DND-41 (cell line): ENCODE results near the gene TBC1D22A.

Experiments used
- ATAC-seq: fragments of 200-7000 bp; cut with Tn5 transposase; 3 replicates; pipeline ENCODE4 v1.9.1; 2021; ENCODE audit warnings: low read depth; ENCODE audit not compliant: insufficient read depth
- DNase-seq: peaks from one replicate; pipeline ENCODE4 v3.0.0-alpha.2; 2020
- H2AFZ ChIP-seq: 2 replicates; pipeline ENCODE4 v1.6.0; 2012; ENCODE audit warnings: low read depth, low read length
- H3K27ac ChIP-seq: 2 replicates; pipeline ENCODE4 v1.5.1; 2012; ENCODE audit warnings: low read length, inconsistent platforms
- H3K27me3 ChIP-seq: fragments of 200-600 bp; sonication (generic); 2 replicates; pipeline ENCODE4 v1.6.0; 2012; ENCODE audit warnings: low read length, mild to moderate bottlenecking, inconsistent platforms; ENCODE audit not compliant: insufficient read depth, poor library complexity
- H3K36me3 ChIP-seq: 2 replicates; pipeline ENCODE4 v1.5.1; 2012; ENCODE audit warnings: low read length, inconsistent platforms; ENCODE audit not compliant: insufficient read depth
- H3K4me1 ChIP-seq: 2 replicates; pipeline ENCODE4 v1.5.1; 2012; ENCODE audit warnings: mild to moderate bottlenecking, low read length; ENCODE audit not compliant: insufficient read depth
- H3K4me2 ChIP-seq: 2 replicates; pipeline ENCODE4 v1.6.0; 2012; ENCODE audit warnings: mild to moderate bottlenecking, moderate library complexity, low read length, inconsistent platforms; ENCODE audit not compliant: insufficient read depth
- H3K4me3 ChIP-seq, 2 experiments: fragments of 200-600 bp in 1 of 2; shearing (Covaris generic) in 1 of 2; 2 replicates each; pipeline ENCODE4 v1.5.1; 2012 to 2016; ENCODE audit warnings: inconsistent platforms in 2 of 2, low read length in 2 of 2, mild to moderate bottlenecking in 2 of 2, low read depth in 1 of 2, moderate library complexity in 1 of 2
- H3K79me2 ChIP-seq: 2 replicates; pipeline ENCODE4 v1.6.0; 2012; ENCODE audit warnings: low read length, inconsistent platforms; ENCODE audit not compliant: insufficient read depth
- H3K9ac ChIP-seq: 2 replicates; pipeline ENCODE4 v1.6.0; 2012; ENCODE audit warnings: low read depth, mild to moderate bottlenecking, inconsistent platforms, low read length, moderate library complexity
- H3K9me3 ChIP-seq: 2 replicates; pipeline ENCODE4 v1.5.1; 2012; ENCODE audit warnings: low read length, moderate library complexity, mild to moderate bottlenecking, inconsistent platforms; ENCODE audit not compliant: insufficient read depth, severe bottlenecking
- H4K20me1 ChIP-seq: 2 replicates; pipeline ENCODE4 v1.6.0; 2012; ENCODE audit warnings: low read length; ENCODE audit not compliant: insufficient read depth
- CTCF ChIP-seq: IDR thresholded peaks from 2 replicates; pipeline ENCODE4 v1.5.1; 2012; ENCODE audit warnings: borderline replicate concordance, low read length, moderate library complexity, mild to moderate bottlenecking; ENCODE audit not compliant: poor library complexity, severe bottlenecking; ENCODE audit errors: extremely low read depth
- EZH2 ChIP-seq: IDR thresholded peaks from 3 replicates; pipeline ENCODE4 v1.6.1; 2012; ENCODE audit warnings: borderline replicate concordance, low read depth, mild to moderate bottlenecking, moderate library complexity, low read length, inconsistent platforms; ENCODE audit not compliant: severe bottlenecking

TBC1D22A gene

GRCh38 chr22:47213571-47214230 lies 451.3 kb downstream of the TBC1D22A start:
- H3K27ac ChIP-seq, result no peak overlapping the region
- TF ChIP-seq CTCF (peak; percentile 96), EZH2 (no peak)
- ATAC-seq (peak; percentile 92), DNase-seq (peak; percentile 69)
- no peaks in the 10 kb centered on the region for H3K79me2 ChIP-seq
- H3K4me3 ChIP-seq, result no peak overlapping the region
- no peaks in the 10 kb centered on the region for H3K4me1 ChIP-seq
- no peaks in the 10 kb centered on the region for H3K27me3 ChIP-seq
- H3K9ac ChIP-seq, result no peak overlapping the region
- no peak overlapping the region for H3K4me2 ChIP-seq
- no peak overlapping the region for H2AFZ ChIP-seq
- no peaks in the 10 kb centered on the region for H3K36me3 ChIP-seq
- no peaks in the 10 kb centered on the region; the same call in 1 of the 2 replicates for H4K20me1 ChIP-seq
- H3K9me3 ChIP-seq, result no peaks in the 10 kb centered on the region

GRCh38 chr22:47215851-47216250 lies 453.4 kb downstream of the TBC1D22A start:
- Histone ChIP-seq H3K9ac (no peak overlapping the region), H3K27me3 (no peaks in the 10 kb centered on the region), H2AFZ (no peak overlapping the region), H3K79me2 (no peaks in the 10 kb centered on the region), H3K4me2 (no peak overlapping the region), H3K4me1 (no peaks in the 10 kb centered on the region), H4K20me1 (no peaks in the 10 kb centered on the region), H3K36me3 (no peaks in the 10 kb centered on the region), H3K4me3 (no peak overlapping the region), H3K9me3 (no peaks in the 10 kb centered on the region), H3K27ac (no peak overlapping the region)
- DNase-seq, result no peak
- no peak for ATAC-seq
- TF ChIP-seq EZH2, result no peak
- TF ChIP-seq CTCF, result no peak

DNA sequence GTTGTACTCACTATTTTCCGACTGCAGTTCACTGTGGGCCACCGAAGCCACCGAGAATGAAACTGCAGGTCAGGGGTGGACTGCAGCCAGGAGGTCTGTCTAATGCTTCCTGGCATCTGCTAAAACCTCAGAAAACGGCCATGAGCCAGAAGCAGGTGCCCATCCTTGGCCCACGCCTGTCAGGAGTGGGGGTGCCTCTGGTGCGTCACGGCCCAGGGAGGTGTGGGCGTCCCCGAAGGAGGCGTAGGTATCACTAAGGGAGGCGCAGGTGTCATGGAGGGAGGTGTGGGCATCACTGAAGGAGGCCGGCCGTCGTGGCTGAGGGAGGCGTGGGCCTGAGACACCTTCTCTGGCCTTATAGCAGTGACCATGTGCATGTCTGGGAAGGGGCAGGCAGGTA lies 456.2 kb downstream of the TBC1D22A start:
- Histone ChIP-seq H3K79me2 (no peaks in the 10 kb centered on the region), H3K9ac (no peak overlapping the region), H3K36me3 (no peaks in the 10 kb centered on the region), H3K27ac (no peak overlapping the region), H3K4me2 (no peak overlapping the region), H4K20me1 (no peaks in the 10 kb centered on the region), H2AFZ (no peak overlapping the region), H3K4me3 (no peak overlapping the region), H3K27me3 (no peaks in the 10 kb centered on the region), H3K9me3 (no peaks in the 10 kb centered on the region), H3K4me1 (no peaks in the 10 kb centered on the region)
- TF ChIP-seq EZH2 (no peak), CTCF (no peak)
- DNase-seq (no peak), ATAC-seq (no peak)
